Stimulated activated CD8-positive, alpha-beta memory T cell treated with anti-CD3 and anti-CD28 coated beads, Interleukin-7, amount 100 ng/mL, for 48 hours (primary cell): ENCODE data around the gene RBPJ.

ENCODE experiments used
- DNase-seq, 2 donors: peaks; one replicate each; pipeline ENCODE4 v3.0.0-alpha.2; 2020; ENCODE audit warnings: low read depth in 1 of 2; ENCODE audit errors: extremely low read depth in 1 of 2

The RBPJ gene

GRCh38 chr4:26412381-26413372 lies 91.9 kb downstream of the RBPJ start:
- DNase-seq: no peak

GRCh38 chr4:26413582-26413981 lies 92.8 kb downstream of the RBPJ start:
- no peak for DNase-seq

- DNase-seq: no peak
Measured at GRCh38 chr4:26418107-26418506, 97.3 kb downstream of the RBPJ start.

- DNase-seq: no peak
Measured at GRCh38 chr4:26418850-26419249, 98.0 kb downstream of the RBPJ start.

GRCh38 chr4:26420438-26420837 lies 99.6 kb downstream of the RBPJ start:
- no peak for DNase-seq

GRCh38 chr4:26420913-26421312 lies 100.1 kb downstream of the RBPJ start:
- no peak for DNase-seq

GRCh38 chr4:26424153-26424552 lies 103.3 kb downstream of the RBPJ start:
- no peak for DNase-seq

- DNase-seq: no peak
Measured at GRCh38 chr4:26424838-26425237, 104.0 kb downstream of the RBPJ start.

GRCh38 chr4:26425953-26426352 lies 105.1 kb downstream of the RBPJ start:
- DNase-seq: no peak

- DNase-seq: no peak
Measured at GRCh38 chr4:26426892-26427291, 106.1 kb downstream of the RBPJ start.

GRCh38 chr4:26429910-26430309 lies 109.1 kb downstream of the RBPJ start:
- DNase-seq: no peak

- DNase-seq: no peak
Measured at GRCh38 chr4:26431461-26432180, 110.8 kb downstream of the RBPJ start.

- no peak for DNase-seq
Measured at GRCh38 chr4:26432419-26432818, 111.6 kb downstream of the RBPJ start.

GRCh38 chr4:26433556-26433955 lies 112.7 kb downstream of the RBPJ start:
- no peak for DNase-seq

GRCh38 chr4:26434030-26434639 lies 113.3 kb downstream of the RBPJ start:
- DNase-seq: no peak

GRCh38 chr4:26441102-26441501 lies 120.3 kb downstream of the RBPJ start:
- no peak for DNase-seq

GRCh38 chr4:26441771-26442170 lies 121.0 kb downstream of the RBPJ start:
- DNase-seq: no peak

- DNase-seq: no peak
Measured at GRCh38 chr4:26447378-26447777, 126.6 kb downstream of the RBPJ start.

GRCh38 chr4:26450418-26450817 lies 129.6 kb downstream of the RBPJ start:
- DNase-seq: no peak

- no peak for DNase-seq
Measured at GRCh38 chr4:26451597-26451996, 130.8 kb downstream of the RBPJ start.
